ENCODE measurements around the gene DMPK. TPM values are rescaled to one million over a fixed set of nuclear protein-coding genes. Genes with fewer than 3 reads are reported as not detected.

Gene DMPK
- total and polyA plus RNA-seq, 2 of the 4 experiments (the other 2 are of a cell fraction), result 7.9 to 50.7 TPM

DNA sequence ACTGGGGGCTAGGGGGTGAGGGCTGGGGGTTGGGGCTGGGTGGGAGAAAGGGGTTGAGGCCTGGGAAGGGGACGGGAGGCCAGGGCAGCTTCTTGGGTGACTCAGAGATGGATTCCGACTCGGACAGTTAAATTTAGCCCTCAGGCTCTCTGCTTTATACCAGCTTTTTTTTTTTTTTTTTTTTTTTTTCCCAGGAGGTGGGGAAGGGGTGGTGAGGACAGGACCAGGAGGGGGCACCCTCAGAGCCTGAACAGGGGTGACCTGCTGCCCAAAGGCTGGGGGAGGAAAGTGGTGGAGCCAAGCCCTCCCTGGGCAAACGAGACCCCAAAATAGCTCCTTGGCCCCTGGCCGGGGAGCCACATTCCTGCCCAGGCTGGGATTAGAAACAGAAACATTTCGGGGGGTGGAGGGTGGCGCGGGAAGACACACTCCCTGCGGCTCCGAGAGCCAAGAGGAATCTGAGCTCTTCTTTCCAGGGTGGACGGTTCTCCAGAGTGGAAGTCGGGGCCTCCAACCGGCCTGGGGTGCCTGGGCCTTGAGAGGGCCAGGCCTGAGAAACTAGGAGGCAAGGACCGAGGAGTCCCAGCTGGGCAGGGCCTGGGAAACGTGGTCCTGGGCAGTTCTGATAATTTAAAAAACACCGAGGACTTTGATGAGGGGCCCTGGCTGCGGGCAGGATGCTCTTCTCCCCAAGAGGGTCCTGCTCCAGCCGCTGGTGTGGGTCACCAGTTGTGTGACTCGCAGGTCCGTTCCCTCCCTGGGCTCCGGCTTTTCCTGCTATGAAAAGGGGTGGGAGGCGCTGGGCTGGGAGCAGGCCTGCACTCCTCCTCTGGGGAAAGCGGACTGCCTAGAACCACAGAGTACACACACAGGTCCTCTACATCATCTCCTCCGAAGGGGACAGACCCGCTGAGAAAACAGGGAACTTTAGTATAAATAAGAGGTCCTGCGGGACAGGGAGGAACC lies 813 bp upstream of the DMPK start:
- H2BK15ac ChIP-seq (ENCODE audit: low read depth, low read length), result peak overlapping the region; percentile 30; the same call in 1 of the 3 replicates
- peak; percentile 71 for DNase-seq
- dilution Hi-C loops (cut with HindIII; ENCODE audit: low sequenced_read_pairs, unreplicated experiment), result no loop called here
- no peaks in the 10 kb centered on the region for H3K9me3 ChIP-seq (ENCODE audit: control insufficient read depth, insufficient read depth, low read length)
- H4K20me1 ChIP-seq (ENCODE audit: insufficient read depth, low read length), result peaks cover 27% of the 10 kb centered on the region
- peak overlapping the region; percentile 50; the same call in 1 of the 2 replicates for H3K56ac ChIP-seq (ENCODE audit: extremely low read depth, insufficient read depth, low read length)
- peak overlapping the region; percentile 88 for H3K23ac ChIP-seq (ENCODE audit: low read depth, low read length)
- peak overlapping the region; percentile 96 for H2BK120ac ChIP-seq (ENCODE audit: low read depth, low read length)
- peak overlapping the region; percentile 94 for H2AK9ac ChIP-seq (replicated peaks; ENCODE audit: low read depth, low read length, poor library complexity)
- no peak overlapping the region for H3K4me3 ChIP-seq (ENCODE audit: insufficient read depth, low read depth, low read length)
- peak overlapping the region; percentile 93 for H2BK20ac ChIP-seq (ENCODE audit: low read depth, low read length)
- peaks cover 30% of the 10 kb centered on the region for H3K4me1 ChIP-seq (ENCODE audit: control insufficient read depth, insufficient read depth, low read length)
- ChIA-PET POLR2A (ENCODE audit: unreplicated experiment) (interaction anchor here (0.5 to 1.6 kb wide), 7 partner anchors 9 to 34 kb away, joined by 3 to 16 read pairs (median 11); partner anchors contain the start of genes DMWD and SIX5), CTCF (interaction anchor here (0.5 to 1.6 kb wide), 6 partner anchors 12 to 338 kb away, joined by 3 to 9 read pairs (median 3); partner anchors contain the start of gene SIX5)
- ATAC-seq (ENCODE audit: low read depth), result peak; percentile 62
- peak overlapping the region; percentile 96 for H3K4ac ChIP-seq (ENCODE audit: low read depth, low read length)
- H3K79me1 ChIP-seq (ENCODE audit: low read depth in 1 of 2, low read length in 2 of 2), result peaks cover 33 to 83% of the 10 kb centered on the region in 2 experiments
- peaks cover 19% of the 10 kb centered on the region for H3K9me1 ChIP-seq (ENCODE audit: insufficient read depth, low read length)
- peak overlapping the region; percentile 87 for H3K18ac ChIP-seq (ENCODE audit: low read depth, low read length)
- peak overlapping the region; percentile 94 for H2BK5ac ChIP-seq (ENCODE audit: low read depth, low read length, poor library complexity, severe bottlenecking)
- peak overlapping the region; percentile 88; the same call in 1 of the 2 replicates for H2AK5ac ChIP-seq (ENCODE audit: low read depth, low read length)
- H3K14ac ChIP-seq (replicated peaks; ENCODE audit: low read depth, low read length), result peak overlapping the region; percentile 96
- H2AFZ ChIP-seq (replicated peaks; ENCODE audit: low read length, poor library complexity), result peak overlapping the region; percentile 81
- TSS peak; percentile 31 for BruUV-seq (replicated peaks)
- H4K8ac ChIP-seq (ENCODE audit: low read depth in 2 of 2, low read length in 2 of 2), result peak overlapping the region; percentile 18 to 85; a peak in 3 of 4 replicates
- no peaks in the 10 kb centered on the region for H3K27me3 ChIP-seq (ENCODE audit: control insufficient read depth, insufficient read depth, low read length)
- peak overlapping the region; percentile 81 for H3K4me2 ChIP-seq (ENCODE audit: low read depth, low read length)
- H4K5ac ChIP-seq (ENCODE audit: low read depth, low read length), result peak overlapping the region; percentile 48
- peak overlapping the region; percentile 66 for H3K9ac ChIP-seq (ENCODE audit: low read depth, low read length)
- H3K36me3 ChIP-seq (ENCODE audit: control insufficient read depth, insufficient read depth, low read length), result peaks cover 44% of the 10 kb centered on the region
- intact Hi-C loops (cut with micrococcal nuclease), result no loop called here
- H3K27ac ChIP-seq (ENCODE audit: insufficient read depth, low read length), result peak overlapping the region; percentile 94
- in situ Hi-C loops (cut with MboI; ENCODE audit: low sequenced_read_pairs), result no loop called here
- 15% methylated on average over 6 of the region's 26 CpGs; no CpG with 5 or more reads in 1 of the 2 experiments for WGBS, 2 experiments (ENCODE audit: extremely low coverage in 2 of 2, insufficient read length in 1 of 2)
- peak overlapping the region; percentile 86 for H4K91ac ChIP-seq (ENCODE audit: insufficient read depth, low read depth, low read length)
- no peak for TF ChIP-seq FOS (IDR thresholded peaks at IDR 0.05; ENCODE audit: low read depth, low read length)
- TF ChIP-seq, protein P1, sequence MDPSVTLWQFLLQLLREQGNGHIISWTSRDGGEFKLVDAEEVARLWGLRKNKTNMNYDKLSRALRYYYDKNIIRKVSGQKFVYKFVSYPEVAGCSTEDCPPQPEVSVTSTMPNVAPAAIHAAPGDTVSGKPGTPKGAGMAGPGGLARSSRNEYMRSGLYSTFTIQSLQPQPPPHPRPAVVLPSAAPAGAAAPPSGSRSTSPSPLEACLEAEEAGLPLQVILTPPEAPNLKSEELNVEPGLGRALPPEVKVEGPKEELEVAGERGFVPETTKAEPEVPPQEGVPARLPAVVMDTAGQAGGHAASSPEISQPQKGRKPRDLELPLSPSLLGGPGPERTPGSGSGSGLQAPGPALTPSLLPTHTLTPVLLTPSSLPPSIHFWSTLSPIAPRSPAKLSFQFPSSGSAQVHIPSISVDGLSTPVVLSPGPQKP (IDR thresholded peaks at IDR 0.05; ENCODE audit: borderline replicate concordance, low read depth, low read length), result no peak
- no peak for TF ChIP-seq SMC3 (IDR thresholded peaks at IDR 0.05; ENCODE audit: low read depth, low read length)
- TF ChIP-seq CHD1 (IDR thresholded peaks at IDR 0.05; ENCODE audit: low read depth, low read length), result no peak
- TF ChIP-seq MAZ (IDR thresholded peaks at IDR 0.05; ENCODE audit: borderline replicate concordance, low read depth, low read length), result 0 out of 2 replicates have a peak, but pooled peaks have one; percentile 17
- TF ChIP-seq MXI1 (IDR thresholded peaks at IDR 0.05; ENCODE audit: borderline replicate concordance, low read depth, low read length), result no peak
- TF ChIP-seq MAFK (IDR thresholded peaks at IDR 0.05; ENCODE audit: low read depth, low read length), result no peak
- TF ChIP-seq, protein P2, sequence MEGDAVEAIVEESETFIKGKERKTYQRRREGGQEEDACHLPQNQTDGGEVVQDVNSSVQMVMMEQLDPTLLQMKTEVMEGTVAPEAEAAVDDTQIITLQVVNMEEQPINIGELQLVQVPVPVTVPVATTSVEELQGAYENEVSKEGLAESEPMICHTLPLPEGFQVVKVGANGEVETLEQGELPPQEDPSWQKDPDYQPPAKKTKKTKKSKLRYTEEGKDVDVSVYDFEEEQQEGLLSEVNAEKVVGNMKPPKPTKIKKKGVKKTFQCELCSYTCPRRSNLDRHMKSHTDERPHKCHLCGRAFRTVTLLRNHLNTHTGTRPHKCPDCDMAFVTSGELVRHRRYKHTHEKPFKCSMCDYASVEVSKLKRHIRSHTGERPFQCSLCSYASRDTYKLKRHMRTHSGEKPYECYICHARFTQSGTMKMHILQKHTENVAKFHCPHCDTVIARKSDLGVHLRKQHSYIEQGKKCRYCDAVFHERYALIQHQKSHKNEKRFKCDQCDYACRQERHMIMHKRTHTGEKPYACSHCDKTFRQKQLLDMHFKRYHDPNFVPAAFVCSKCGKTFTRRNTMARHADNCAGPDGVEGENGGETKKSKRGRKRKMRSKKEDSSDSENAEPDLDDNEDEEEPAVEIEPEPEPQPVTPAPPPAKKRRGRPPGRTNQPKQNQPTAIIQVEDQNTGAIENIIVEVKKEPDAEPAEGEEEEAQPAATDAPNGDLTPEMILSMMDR (conservative IDR thresholded peaks at IDR 0.05; ENCODE audit: low read depth, low read length), result 0 out of 2 replicates have a peak, but pooled peaks have one; percentile 15
- no peak for TF ChIP-seq RCOR1 (IDR thresholded peaks at IDR 0.05; ENCODE audit: insufficient replicate concordance, low read length)
- no peak for TF ChIP-seq POLR2A (IDR thresholded peaks at IDR 0.05; ENCODE audit: low read depth, low read length)
- TF ChIP-seq RAD21 (IDR thresholded peaks at IDR 0.05; ENCODE audit: low read length), result no peak
- TF ChIP-seq RFX5 (IDR thresholded peaks at IDR 0.05; ENCODE audit: low read depth, low read length), result no peak
- TF ChIP-seq CEBPB (IDR thresholded peaks at IDR 0.05; ENCODE audit: low read depth, low read length), result no peak
- no peak for TF ChIP-seq NFE2L2 (IDR thresholded peaks at IDR 0.05; ENCODE audit: low read depth, low read length)
